Right renal pelvis (tissue), 4 donors: ENCODE measurements around the gene CARHSP1. TPM values are rescaled to one million over a fixed set of nuclear protein-coding genes. Genes with fewer than 3 reads are reported as not detected.
"Not testable (repeated sequence)": the region's sequence is repeated elsewhere in the genome, so short reads cannot be mapped to it uniquely, and the experiment has no call there.

Experiments
- DNase-seq, 4 donors: peaks; one replicate each; pipeline ENCODE4 v3.0.0-alpha.2; 2013; ENCODE audit warnings: low read depth in 4 of 4, low spot score in 3 of 4, missing footprints in 1 of 4
- polyA plus RNA-seq, 4 donors: library from polyadenylated mRNA; unstranded; fragments of 120-200 nt; gene quantifications; one replicate each; pipeline ENCODE4 v1.2.1, GENCODE V29; 2013; ENCODE audit not compliant: insufficient read length in 4 of 4

The CARHSP1 gene
- polyA plus RNA-seq = 10 to 100 TPM; 67.4 to 82.5 (median 71.0) TPM

GRCh38 chr16:8868416-8869211, at the start of gene CARHSP1:
TSS of gene CARHSP1 (minus strand) at chr16:8869006. CDS start at chr16:8859328, 9,678 bp downstream.
- peak; percentile 76 to 85 (median 81) for DNase-seq

GRCh38 chr16:8917336-8917735, 48.5 kb upstream of the CARHSP1 start:
- DNase-seq = not testable (repeated sequence)

GRCh38 chr16:8916541-8917225, 47.9 kb upstream of the CARHSP1 start:
- no peak for DNase-seq

GRCh38 chr16:8915722-8916301, 47.0 kb upstream of the CARHSP1 start:
- no peak for DNase-seq

- no peak for DNase-seq
These were observed 45.3 kb upstream of the CARHSP1 start for GRCh38 chr16:8914098-8914497.

- no peak for DNase-seq
These were observed 44.0 kb upstream of the CARHSP1 start for GRCh38 chr16:8912793-8913192.

GRCh38 chr16:8910811-8911210, 42.0 kb upstream of the CARHSP1 start:
- DNase-seq = no peak

GRCh38 chr16:8908810-8909468, 40.1 kb upstream of the CARHSP1 start:
- DNase-seq = no peak

GRCh38 chr16:8907096-8907495, 38.3 kb upstream of the CARHSP1 start:
- no peak for DNase-seq

- DNase-seq = no peak
These were observed 37.2 kb upstream of the CARHSP1 start for GRCh38 chr16:8905795-8906591.

GRCh38 chr16:8905168-8905762, 36.5 kb upstream of the CARHSP1 start:
- DNase-seq = no peak

GRCh38 chr16:8904018-8904430, 35.2 kb upstream of the CARHSP1 start:
- DNase-seq = no peak

- DNase-seq = no peak
These were observed 34.2 kb upstream of the CARHSP1 start for GRCh38 chr16:8903004-8903403.

GRCh38 chr16:8901320-8901861, 32.6 kb upstream of the CARHSP1 start:
- DNase-seq = no peak

GRCh38 chr16:8900343-8900742, 31.5 kb upstream of the CARHSP1 start:
- no peak for DNase-seq

- no peak for DNase-seq
These were observed 31.0 kb upstream of the CARHSP1 start for GRCh38 chr16:8899709-8900317.

- no peak for DNase-seq
These were observed 30.0 kb upstream of the CARHSP1 start for GRCh38 chr16:8898660-8899318.

- no peak for DNase-seq
These were observed 26.0 kb upstream of the CARHSP1 start for GRCh38 chr16:8894736-8895334.
